NB4 (cell line): ENCODE data around the gene WFS1.

Experiments used
- POLR2A ChIP-seq: IDR thresholded peaks from 2 replicates; pipeline ENCODE4 v1.6.1; 2011; ENCODE audit warnings: mild to moderate bottlenecking; ENCODE audit not compliant: insufficient read length; ENCODE audit errors: extremely low read depth
- TF ChIP-seq, protein P1 (sequence below): IDR thresholded peaks from 2 replicates; pipeline ENCODE4 v1.6.1; 2011; ENCODE audit warnings: low read depth, low read length
- TF ChIP-seq, protein P2 (sequence below): IDR thresholded peaks from one replicate; pipeline ENCODE4 v1.5.1; 2012; ENCODE audit warnings: low read depth, low read length

DNA sequence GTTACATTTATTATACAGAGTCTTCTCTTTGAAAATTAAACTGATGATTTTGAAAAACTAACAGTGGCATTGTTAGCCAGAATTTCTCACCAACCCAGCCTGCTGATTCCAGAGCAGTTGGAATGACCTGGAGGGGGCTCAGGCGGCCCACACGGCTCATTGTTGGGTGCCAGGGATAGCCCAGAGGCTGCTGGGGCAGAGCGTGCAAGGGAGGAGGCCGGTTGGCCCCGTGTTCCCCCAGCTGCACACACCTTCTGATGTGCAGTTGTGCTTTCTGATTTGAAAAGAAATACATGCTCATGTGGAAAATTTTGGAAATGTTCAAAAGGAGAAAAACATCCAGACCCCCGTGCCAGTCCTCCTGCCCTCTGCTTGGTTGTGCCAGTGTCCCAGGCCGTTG lies 20.6 kb downstream of the WFS1 start:
- TF ChIP-seq, protein P1, sequence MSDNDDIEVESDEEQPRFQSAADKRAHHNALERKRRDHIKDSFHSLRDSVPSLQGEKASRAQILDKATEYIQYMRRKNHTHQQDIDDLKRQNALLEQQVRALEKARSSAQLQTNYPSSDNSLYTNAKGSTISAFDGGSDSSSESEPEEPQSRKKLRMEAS = no peak
- TF ChIP-seq, protein P2, sequence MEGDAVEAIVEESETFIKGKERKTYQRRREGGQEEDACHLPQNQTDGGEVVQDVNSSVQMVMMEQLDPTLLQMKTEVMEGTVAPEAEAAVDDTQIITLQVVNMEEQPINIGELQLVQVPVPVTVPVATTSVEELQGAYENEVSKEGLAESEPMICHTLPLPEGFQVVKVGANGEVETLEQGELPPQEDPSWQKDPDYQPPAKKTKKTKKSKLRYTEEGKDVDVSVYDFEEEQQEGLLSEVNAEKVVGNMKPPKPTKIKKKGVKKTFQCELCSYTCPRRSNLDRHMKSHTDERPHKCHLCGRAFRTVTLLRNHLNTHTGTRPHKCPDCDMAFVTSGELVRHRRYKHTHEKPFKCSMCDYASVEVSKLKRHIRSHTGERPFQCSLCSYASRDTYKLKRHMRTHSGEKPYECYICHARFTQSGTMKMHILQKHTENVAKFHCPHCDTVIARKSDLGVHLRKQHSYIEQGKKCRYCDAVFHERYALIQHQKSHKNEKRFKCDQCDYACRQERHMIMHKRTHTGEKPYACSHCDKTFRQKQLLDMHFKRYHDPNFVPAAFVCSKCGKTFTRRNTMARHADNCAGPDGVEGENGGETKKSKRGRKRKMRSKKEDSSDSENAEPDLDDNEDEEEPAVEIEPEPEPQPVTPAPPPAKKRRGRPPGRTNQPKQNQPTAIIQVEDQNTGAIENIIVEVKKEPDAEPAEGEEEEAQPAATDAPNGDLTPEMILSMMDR = no peak
- no peak for TF ChIP-seq POLR2A
